ENCODE results near the gene OR2A5. TPM values are rescaled to one million over a fixed set of nuclear protein-coding genes. Genes with fewer than 3 reads are reported as not detected.

OR2A5 gene
- total RNA-seq, 1 donor from 2014 or later: not detected

- Mint-ChIP-seq H3K27me3 (ENCODE audit: unreplicated experiment) (peaks cover 22% of the 10 kb centered on the region), H3K4me1 (ENCODE audit: unreplicated experiment) (no peaks in the 10 kb centered on the region), H3K9me3 (ENCODE audit: unreplicated experiment) (no peaks in the 10 kb centered on the region), H3K27ac (ENCODE audit: unreplicated experiment) (no peak overlapping the region), H3K36me3 (ENCODE audit: unreplicated experiment) (no peaks in the 10 kb centered on the region), H3K4me3 (ENCODE audit: unreplicated experiment) (no peak overlapping the region)
- TF ChIP-seq CTCF (IDR thresholded peaks at IDR 0.05): no peak
- no peak for DNase-seq (ENCODE audit: extremely low spot score, unreplicated experiment)
Measured at GRCh38 chr7:144026203-144026883, 22.4 kb upstream of the OR2A5 start.

- H3K27ac Mint-ChIP-seq (ENCODE audit: unreplicated experiment): no peak overlapping the region
- no peak for DNase-seq (ENCODE audit: extremely low spot score, unreplicated experiment)
- no peaks in the 10 kb centered on the region for H3K4me1 Mint-ChIP-seq (ENCODE audit: unreplicated experiment)
- H3K9me3 Mint-ChIP-seq (ENCODE audit: unreplicated experiment): no peaks in the 10 kb centered on the region
- TF ChIP-seq CTCF (IDR thresholded peaks at IDR 0.05): peak; percentile 67
- H3K4me3 Mint-ChIP-seq (ENCODE audit: unreplicated experiment): no peak overlapping the region
- no peaks in the 10 kb centered on the region for H3K36me3 Mint-ChIP-seq (ENCODE audit: unreplicated experiment)
- peaks cover 28% of the 10 kb centered on the region for H3K27me3 Mint-ChIP-seq (ENCODE audit: unreplicated experiment)
Measured at GRCh38 chr7:144027070-144027469, 21.7 kb upstream of the OR2A5 start.

- Mint-ChIP-seq H3K36me3 (ENCODE audit: unreplicated experiment) (no peaks in the 10 kb centered on the region), H3K27me3 (ENCODE audit: unreplicated experiment) (peaks cover 35% of the 10 kb centered on the region), H3K4me3 (ENCODE audit: unreplicated experiment) (no peak overlapping the region), H3K27ac (ENCODE audit: unreplicated experiment) (no peak overlapping the region), H3K9me3 (ENCODE audit: unreplicated experiment) (no peaks in the 10 kb centered on the region), H3K4me1 (ENCODE audit: unreplicated experiment) (no peaks in the 10 kb centered on the region)
- TF ChIP-seq CTCF (IDR thresholded peaks at IDR 0.05): no peak
- no peak for DNase-seq (ENCODE audit: extremely low spot score, unreplicated experiment)
Measured at GRCh38 chr7:144027974-144028373, 20.8 kb upstream of the OR2A5 start.

- no peaks in the 10 kb centered on the region for H3K4me1 Mint-ChIP-seq (ENCODE audit: unreplicated experiment)
- H3K27me3 Mint-ChIP-seq (ENCODE audit: unreplicated experiment): peaks cover 38% of the 10 kb centered on the region
- no peak overlapping the region for H3K4me3 Mint-ChIP-seq (ENCODE audit: unreplicated experiment)
- no peak overlapping the region for H3K27ac Mint-ChIP-seq (ENCODE audit: unreplicated experiment)
- H3K36me3 Mint-ChIP-seq (ENCODE audit: unreplicated experiment): no peaks in the 10 kb centered on the region
- TF ChIP-seq CTCF (IDR thresholded peaks at IDR 0.05): no peak
- H3K9me3 Mint-ChIP-seq (ENCODE audit: unreplicated experiment): no peaks in the 10 kb centered on the region
- DNase-seq (ENCODE audit: extremely low spot score, unreplicated experiment): no peak
Measured at GRCh38 chr7:144028547-144028946, 20.2 kb upstream of the OR2A5 start.

- no peak for DNase-seq (ENCODE audit: extremely low spot score, unreplicated experiment)
- no peaks in the 10 kb centered on the region for H3K36me3 Mint-ChIP-seq (ENCODE audit: unreplicated experiment)
- H3K4me1 Mint-ChIP-seq (ENCODE audit: unreplicated experiment): no peaks in the 10 kb centered on the region
- no peak overlapping the region for H3K4me3 Mint-ChIP-seq (ENCODE audit: unreplicated experiment)
- H3K9me3 Mint-ChIP-seq (ENCODE audit: unreplicated experiment): no peaks in the 10 kb centered on the region
- peaks cover 51% of the 10 kb centered on the region for H3K27me3 Mint-ChIP-seq (ENCODE audit: unreplicated experiment)
- TF ChIP-seq CTCF (IDR thresholded peaks at IDR 0.05): no peak
- H3K27ac Mint-ChIP-seq (ENCODE audit: unreplicated experiment): no peak overlapping the region
Measured at GRCh38 chr7:144032516-144032915, 16.2 kb upstream of the OR2A5 start.
